ENCODE data around the gene GNE.
"Not testable (repeated sequence)": the region's sequence is repeated elsewhere in the genome, so short reads cannot be mapped to it uniquely, and the experiment has no call there.

Gene GNE

GRCh38 chr9:36208521-36209253 lies 49.6 kb downstream of the GNE start:
- DNase-seq (ENCODE audit: low read depth) = no peak

GRCh38 chr9:36207546-36208012 lies 50.7 kb downstream of the GNE start:
- no peak for DNase-seq (ENCODE audit: low read depth)

- DNase-seq (ENCODE audit: low read depth) = no peak
These were observed 51.2 kb downstream of the GNE start for GRCh38 chr9:36207016-36207415.

- DNase-seq (ENCODE audit: low read depth) = no peak
These were observed 53.2 kb downstream of the GNE start for GRCh38 chr9:36204906-36205547.

GRCh38 chr9:36194326-36195000 lies 63.8 kb downstream of the GNE start:
- DNase-seq (ENCODE audit: low read depth) = no peak

- no peak for DNase-seq (ENCODE audit: low read depth)
These were observed 65.2 kb downstream of the GNE start for GRCh38 chr9:36193023-36193422.

- DNase-seq (ENCODE audit: low read depth) = no peak
These were observed 66.1 kb downstream of the GNE start for GRCh38 chr9:36192196-36192595.

- no peak for DNase-seq (ENCODE audit: low read depth)
These were observed 66.6 kb downstream of the GNE start for GRCh38 chr9:36191686-36192085.

GRCh38 chr9:36191290-36191645 lies 67.0 kb downstream of the GNE start:
- DNase-seq (ENCODE audit: low read depth) = no peak

- peak; percentile 99 for DNase-seq (ENCODE audit: low read depth)
These were observed 67.6 kb downstream of the GNE start, which contains the start of gene CLTA for GRCh38 chr9:36190388-36191289. CLTA (plus strand) TSS chr9:36190921; CDS start chr9:36191057, 136 bp downstream.

- no peak for DNase-seq (ENCODE audit: low read depth)
These were observed 68.3 kb downstream of the GNE start for GRCh38 chr9:36189976-36190375.

- DNase-seq (ENCODE audit: low read depth) = no peak
These were observed 70.0 kb downstream of the GNE start for GRCh38 chr9:36188212-36188611.

GRCh38 chr9:36187414-36187813 lies 70.8 kb downstream of the GNE start:
- peak; percentile 52 for DNase-seq (ENCODE audit: low read depth)

- not testable (repeated sequence) for DNase-seq (ENCODE audit: low read depth)
These were observed 78.0 kb downstream of the GNE start for GRCh38 chr9:36180243-36180642.

- DNase-seq (ENCODE audit: low read depth) = no peak
These were observed 80.7 kb downstream of the GNE start for GRCh38 chr9:36177571-36177970.

- DNase-seq (ENCODE audit: low read depth) = not testable (repeated sequence)
These were observed 81.8 kb downstream of the GNE start for GRCh38 chr9:36176496-36176895.

- not testable (repeated sequence) for DNase-seq (ENCODE audit: low read depth)
These were observed 83.0 kb downstream of the GNE start for GRCh38 chr9:36175209-36175608.

GRCh38 chr9:36174731-36175130 lies 83.5 kb downstream of the GNE start:
- no peak for DNase-seq (ENCODE audit: low read depth)

- DNase-seq (ENCODE audit: low read depth) = no peak
These were observed 84.0 kb downstream of the GNE start for GRCh38 chr9:36174271-36174670.

GRCh38 chr9:36173861-36174260 lies 84.4 kb downstream of the GNE start:
- DNase-seq (ENCODE audit: low read depth) = no peak

GRCh38 chr9:36170531-36170930 lies 87.7 kb downstream of the GNE start:
- no peak for DNase-seq (ENCODE audit: low read depth)

- no peak for DNase-seq (ENCODE audit: low read depth)
These were observed 88.5 kb downstream of the GNE start for GRCh38 chr9:36169708-36170107.
